Stomach smooth muscle (tissue), 2 donors: ENCODE data around the gene POLD1.

Experiments
- H3K27ac ChIP-seq: one replicate; pipeline ENCODE4 v1.7.0; 2013; ENCODE audit warnings: mild to moderate bottlenecking, low read length, inconsistent platforms
- H3K27me3 ChIP-seq, 2 donors: one replicate each; pipeline ENCODE4 v1.7.0; 2013; ENCODE audit warnings: low read length in 2 of 2; ENCODE audit not compliant: insufficient read depth in 2 of 2, control insufficient read depth in 1 of 2
- H3K36me3 ChIP-seq, 2 donors: one replicate each; pipeline ENCODE4 v1.7.0; 2013; ENCODE audit warnings: low read length in 2 of 2; ENCODE audit not compliant: control insufficient read depth in 2 of 2, insufficient read depth in 2 of 2
- H3K4me1 ChIP-seq: one replicate; pipeline ENCODE4 v1.7.0; 2013; ENCODE audit warnings: low read length; ENCODE audit not compliant: control insufficient read depth, insufficient read depth
- H3K4me3 ChIP-seq, 2 donors: one replicate each; pipeline ENCODE4 v1.7.0; 2013; ENCODE audit warnings: low read length in 2 of 2
- H3K9ac ChIP-seq, 2 donors: one replicate each; pipeline ENCODE4 v1.7.0; 2013; ENCODE audit warnings: low read length in 2 of 2, mild to moderate bottlenecking in 1 of 2
- H3K9me3 ChIP-seq, 2 donors: one replicate each; pipeline ENCODE4 v1.7.0; 2013; ENCODE audit warnings: low read length in 2 of 2; ENCODE audit not compliant: control insufficient read depth in 2 of 2
- donor health status: healthy.
- donor health status: Pancreatic carcinoma.

POLD1 gene

DNA sequence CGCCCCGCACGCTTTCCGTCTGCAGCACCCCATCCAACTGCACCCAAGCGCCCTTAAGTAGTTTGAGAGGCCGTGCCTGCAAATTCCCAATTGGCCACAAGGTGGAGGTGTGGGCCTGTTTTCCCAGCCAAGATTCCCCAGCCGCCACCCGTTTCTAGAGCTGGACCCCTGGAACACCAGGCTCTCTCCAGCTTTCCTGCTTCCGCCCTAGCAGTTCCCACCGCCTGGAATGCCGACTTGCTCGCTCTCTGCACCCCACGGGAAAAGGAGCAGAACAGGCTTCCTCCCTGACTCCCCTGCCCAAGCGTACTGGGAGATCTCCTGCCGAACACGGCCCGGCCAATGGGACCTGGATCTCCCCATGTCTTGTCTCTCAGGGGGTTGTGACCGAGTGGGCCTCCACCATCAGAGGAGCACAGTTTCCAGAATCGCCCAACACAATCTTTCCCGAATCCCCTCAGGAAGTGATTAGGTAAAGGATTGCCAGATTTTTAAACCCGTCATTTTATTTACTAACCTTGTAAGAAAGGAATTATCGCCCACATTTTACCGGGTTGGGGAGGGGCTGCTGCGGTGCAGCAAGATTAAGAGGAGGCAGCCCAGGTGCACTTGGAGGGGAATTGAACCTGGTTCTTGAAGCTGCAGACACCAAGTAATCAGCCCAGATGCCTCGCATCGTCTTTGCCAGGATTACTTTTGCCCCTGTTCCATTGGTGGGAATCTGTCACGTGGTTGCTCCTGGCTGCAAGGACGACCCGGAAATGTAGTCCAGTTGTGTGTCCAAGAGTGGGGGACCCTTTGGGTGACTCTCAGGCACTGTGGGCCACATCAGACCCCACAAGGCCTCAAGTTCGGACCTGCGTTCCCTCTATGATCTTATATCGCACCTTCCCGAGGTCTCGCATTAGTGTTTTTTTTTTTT, 15.2 kb upstream of the POLD1 start:
- peak overlapping the region; percentile 82 to 94 for H3K4me3 ChIP-seq
- H3K27me3 ChIP-seq, result no peaks in the 10 kb centered on the region
- H3K27ac ChIP-seq, result peak overlapping the region; percentile 55
- H3K4me1 ChIP-seq, result peaks cover 2% of the 10 kb centered on the region
- H3K36me3 ChIP-seq, result no peaks in the 10 kb centered on the region
- peak overlapping the region; percentile 72 to 73 for H3K9ac ChIP-seq
- H3K9me3 ChIP-seq, result no peaks in the 10 kb centered on the region

DNA sequence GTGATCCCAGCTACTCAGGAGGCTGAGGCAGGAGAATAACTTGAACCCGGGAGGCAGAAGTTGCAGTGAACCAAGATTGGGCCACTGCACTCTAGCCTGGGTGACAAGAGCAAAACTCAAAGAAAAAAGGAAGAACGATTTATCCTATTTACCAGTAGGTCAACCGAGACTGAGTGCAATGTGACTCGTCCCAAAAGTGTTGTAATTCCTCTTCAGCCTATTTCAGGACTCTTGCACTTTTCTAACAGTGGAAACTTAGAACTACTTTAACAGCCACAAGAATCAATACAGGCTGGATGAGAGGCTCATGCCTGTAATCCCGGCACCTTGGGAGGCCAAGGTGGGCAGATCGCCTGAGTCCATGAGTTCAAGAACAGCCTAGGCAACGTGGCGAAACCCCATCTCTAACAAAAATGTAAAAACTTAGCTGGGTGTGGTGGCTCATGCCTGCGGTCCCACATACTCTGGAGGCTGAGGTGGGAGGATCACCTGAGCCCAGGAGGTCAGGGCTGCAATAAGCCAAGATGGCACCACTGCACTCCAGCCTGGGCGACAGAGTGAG, 12.2 kb upstream of the POLD1 start:
- Histone ChIP-seq H3K36me3 (no peaks in the 10 kb centered on the region), H3K9me3 (no peaks in the 10 kb centered on the region), H3K27ac (no peak overlapping the region), H3K27me3 (no peaks in the 10 kb centered on the region), H3K4me3 (no peak overlapping the region), H3K9ac (no peak overlapping the region), H3K4me1 (peaks cover 4% of the 10 kb centered on the region)

DNA sequence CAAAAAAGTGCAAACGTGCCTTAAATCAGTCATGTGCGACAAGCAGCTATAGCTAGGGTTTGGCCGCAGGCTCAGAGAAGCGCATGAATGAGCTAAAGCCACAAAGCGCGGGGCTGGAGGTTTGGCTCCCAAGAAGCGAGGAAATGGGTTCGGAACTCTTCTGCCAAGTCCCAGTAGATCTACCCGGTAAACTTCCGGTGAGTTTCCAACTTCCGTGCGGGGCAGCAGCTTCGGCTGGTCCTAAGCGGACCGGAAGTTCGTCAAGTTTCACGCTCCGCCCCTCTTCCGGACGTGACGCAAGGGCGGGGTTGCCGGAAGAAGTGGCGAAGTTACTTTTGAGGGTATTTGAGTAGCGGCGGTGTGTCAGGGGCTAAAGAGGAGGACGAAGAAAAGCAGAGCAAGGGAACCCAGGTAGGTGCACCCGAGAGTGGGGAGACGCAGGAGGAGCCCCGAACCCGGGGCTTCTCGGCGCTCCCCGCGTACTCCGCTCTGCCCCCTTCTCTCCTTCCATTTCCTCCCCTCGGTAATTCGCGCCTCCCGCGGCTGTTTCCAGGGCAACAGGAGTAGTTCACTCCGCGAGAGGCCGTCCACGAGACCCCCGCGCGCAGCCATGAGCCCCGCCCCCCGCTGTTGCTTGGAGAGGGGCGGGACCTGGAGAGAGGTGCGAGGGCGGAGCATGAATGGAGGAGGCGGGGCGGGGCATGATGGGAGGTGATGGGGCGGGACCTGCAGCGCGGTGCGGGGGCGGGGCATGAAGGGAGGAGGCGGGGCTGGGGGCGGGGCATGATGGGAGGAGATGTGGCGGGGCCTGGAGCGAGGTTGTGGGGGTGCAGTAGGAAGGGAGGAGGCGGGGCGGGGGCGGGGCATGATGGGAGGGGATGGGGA, 7.7 kb upstream of the POLD1 start, which contains the start of gene NR1H2:
Gene NR1H2, plus strand, starts transcription at position 292 of the 885 bp plus-strand sequence. CDS start 1,149 bp downstream, outside the sequence.
- Histone ChIP-seq H3K27me3 (no peaks in the 10 kb centered on the region), H3K4me3 (peak within 1 kb of the TSS; percentile 91 to 96), H3K36me3 (peaks cover 18 to 33% of the 10 kb centered on the region in 2 donors), H3K9me3 (no peaks in the 10 kb centered on the region), H3K4me1 (peaks cover 5% of the 10 kb centered on the region), H3K9ac (peak within 1 kb of the TSS; percentile 99 to 100), H3K27ac (peak within 1 kb of the TSS; percentile 99)

DNA sequence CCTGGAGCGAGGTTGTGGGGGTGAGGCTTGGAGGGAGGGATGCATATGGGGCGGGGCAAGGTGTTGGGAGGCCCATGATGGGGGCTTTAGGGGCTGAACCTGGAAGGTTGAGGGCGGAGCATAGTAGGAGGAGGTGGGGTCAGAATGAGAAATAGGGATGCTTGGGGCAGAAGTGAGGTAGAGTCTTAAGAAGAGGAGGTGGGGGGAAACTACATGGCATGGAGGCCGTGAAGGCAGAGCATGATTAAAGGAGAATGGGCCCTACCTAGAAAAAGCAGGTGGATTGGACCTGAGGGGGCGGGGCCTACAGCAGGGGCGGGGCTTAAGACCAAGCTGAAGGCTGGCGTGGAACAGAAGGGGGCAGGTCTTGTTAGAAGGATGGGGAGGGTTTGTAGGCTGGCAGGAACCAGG, 7.1 kb upstream of the POLD1 start:
- Histone ChIP-seq H3K27me3 (no peaks in the 10 kb centered on the region), H3K4me1 (peaks cover 5% of the 10 kb centered on the region), H3K4me3 (peak overlapping the region in 1 of 2 donors; percentile 49), H3K36me3 (peaks cover 19 to 38% of the 10 kb centered on the region in 2 donors), H3K27ac (no peak overlapping the region), H3K9me3 (no peaks in the 10 kb centered on the region), H3K9ac (no peak overlapping the region)

DNA sequence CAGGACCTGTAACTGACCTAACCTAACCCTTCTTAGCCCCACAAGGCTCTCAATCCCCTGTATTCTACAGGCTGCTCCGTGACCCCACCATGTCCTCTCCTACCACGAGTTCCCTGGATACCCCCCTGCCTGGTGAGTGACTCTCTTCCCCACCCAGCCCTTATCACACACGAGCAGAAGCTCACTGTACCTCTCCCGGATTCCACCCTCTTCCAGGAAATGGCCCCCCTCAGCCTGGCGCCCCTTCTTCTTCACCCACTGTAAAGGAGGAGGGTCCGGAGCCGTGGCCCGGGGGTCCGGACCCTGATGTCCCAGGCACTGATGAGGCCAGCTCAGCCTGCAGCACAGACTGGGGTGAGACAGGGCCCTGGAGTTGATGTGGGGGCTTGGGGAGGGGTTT, 6.6 kb upstream of the POLD1 start:
- H3K4me3 ChIP-seq, result no peak overlapping the region

DNA sequence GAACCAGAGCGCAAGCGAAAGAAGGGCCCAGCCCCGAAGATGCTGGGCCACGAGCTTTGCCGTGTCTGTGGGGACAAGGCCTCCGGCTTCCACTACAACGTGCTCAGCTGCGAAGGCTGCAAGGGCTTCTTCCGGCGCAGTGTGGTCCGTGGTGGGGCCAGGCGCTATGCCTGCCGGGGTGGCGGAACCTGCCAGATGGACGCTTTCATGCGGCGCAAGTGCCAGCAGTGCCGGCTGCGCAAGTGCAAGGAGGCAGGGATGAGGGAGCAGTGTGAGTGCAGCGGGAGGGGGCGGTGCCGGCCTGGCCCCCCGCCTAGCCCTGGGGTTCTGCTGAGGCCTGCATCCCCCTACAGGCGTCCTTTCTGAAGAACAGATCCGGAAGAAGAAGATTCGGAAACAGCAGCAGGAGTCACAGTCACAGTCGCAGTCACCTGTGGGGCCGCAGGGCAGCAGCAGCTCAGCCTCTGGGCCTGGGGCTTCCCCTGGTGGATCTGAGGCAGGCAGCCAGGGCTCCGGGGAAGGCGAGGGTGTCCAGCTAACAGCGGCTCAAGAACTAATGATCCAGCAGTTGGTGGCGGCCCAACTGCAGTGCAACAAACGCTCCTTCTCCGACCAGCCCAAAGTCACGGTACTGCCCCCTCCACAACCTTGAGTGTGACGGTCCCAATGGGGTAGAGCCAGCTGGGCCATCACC, 5.8 kb upstream of the POLD1 start:
- H3K27me3 ChIP-seq, result no peaks in the 10 kb centered on the region
- H3K9ac ChIP-seq, result no peak overlapping the region
- H3K27ac ChIP-seq, result no peak overlapping the region
- peaks cover 5% of the 10 kb centered on the region for H3K4me1 ChIP-seq
- H3K4me3 ChIP-seq, result no peak overlapping the region
- H3K36me3 ChIP-seq, result peaks cover 19 to 41% of the 10 kb centered on the region in 2 donors
- H3K9me3 ChIP-seq, result no peaks in the 10 kb centered on the region

More for the DNA sequence above, 6.6 kb upstream of the POLD1 start:
- Histone ChIP-seq H3K27ac (no peak overlapping the region), H3K9ac (no peak overlapping the region), H3K4me1 (peaks cover 5% of the 10 kb centered on the region), H3K36me3 (peaks cover 19 to 41% of the 10 kb centered on the region in 2 donors), H3K9me3 (no peaks in the 10 kb centered on the region), H3K27me3 (no peaks in the 10 kb centered on the region)

DNA sequence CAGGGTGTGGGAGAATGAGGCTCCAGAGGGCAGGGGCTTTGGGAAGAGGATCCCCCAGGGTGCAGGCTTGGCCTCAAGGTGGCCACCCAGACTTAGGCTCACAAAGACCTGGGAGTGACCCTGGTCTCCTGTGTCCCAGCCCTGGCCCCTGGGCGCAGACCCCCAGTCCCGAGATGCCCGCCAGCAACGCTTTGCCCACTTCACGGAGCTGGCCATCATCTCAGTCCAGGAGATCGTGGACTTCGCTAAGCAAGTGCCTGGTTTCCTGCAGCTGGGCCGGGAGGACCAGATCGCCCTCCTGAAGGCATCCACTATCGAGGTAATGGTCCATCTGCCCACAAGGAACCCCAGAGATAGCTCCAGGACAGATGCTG, 5.3 kb upstream of the POLD1 start:
- H3K9ac ChIP-seq, result no peak overlapping the region
- H3K36me3 ChIP-seq, result peaks cover 19 to 41% of the 10 kb centered on the region in 2 donors
- peaks cover 9% of the 10 kb centered on the region for H3K4me1 ChIP-seq
- H3K4me3 ChIP-seq, result no peak overlapping the region
- H3K27ac ChIP-seq, result no peak overlapping the region
- H3K9me3 ChIP-seq, result no peaks in the 10 kb centered on the region
- H3K27me3 ChIP-seq, result no peaks in the 10 kb centered on the region

DNA sequence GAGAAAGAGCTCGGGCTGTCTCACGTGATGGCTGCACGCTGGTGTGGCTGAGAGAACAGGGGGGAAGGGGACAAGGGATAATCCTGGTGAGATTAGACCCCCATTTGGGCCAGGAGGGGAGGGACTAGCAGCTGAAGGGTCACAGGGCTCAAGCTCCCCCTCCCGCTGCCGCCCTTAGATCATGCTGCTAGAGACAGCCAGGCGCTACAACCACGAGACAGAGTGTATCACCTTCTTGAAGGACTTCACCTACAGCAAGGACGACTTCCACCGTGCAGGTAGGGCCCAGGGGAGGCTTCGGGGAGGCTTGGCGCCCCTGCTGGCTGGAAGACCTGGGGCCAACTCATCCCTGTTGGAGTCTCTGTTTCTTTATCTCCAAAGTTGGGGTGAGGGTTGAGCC, 4.5 kb upstream of the POLD1 start:
- Histone ChIP-seq H3K4me1 (peaks cover 17% of the 10 kb centered on the region), H3K4me3 (no peak overlapping the region), H3K27ac (no peak overlapping the region), H3K9ac (no peak overlapping the region), H3K9me3 (no peaks in the 10 kb centered on the region), H3K36me3 (peaks cover 19 to 41% of the 10 kb centered on the region in 2 donors), H3K27me3 (no peaks in the 10 kb centered on the region)

DNA sequence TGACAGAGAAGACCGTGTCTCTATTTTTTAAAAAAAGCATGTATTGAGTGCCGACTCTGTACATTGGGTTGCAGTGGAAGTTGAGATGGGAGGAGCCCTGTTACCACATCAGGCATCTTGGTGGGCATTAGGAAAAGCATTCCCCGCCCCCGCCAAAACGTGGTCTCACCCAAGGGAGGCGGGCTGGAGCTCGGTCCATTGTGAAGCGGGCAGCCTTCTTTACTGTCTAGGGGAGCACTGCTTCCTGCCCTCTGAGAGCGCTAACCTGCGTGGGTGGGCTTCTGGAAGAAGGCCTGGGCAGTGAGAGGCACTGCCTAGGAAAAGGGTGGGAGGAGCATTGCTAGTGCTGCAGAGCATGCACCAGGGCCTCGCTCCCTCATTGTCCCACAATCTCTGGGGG, 4.0 kb upstream of the POLD1 start:
- Histone ChIP-seq H3K27ac (no peak overlapping the region), H3K4me1 (peaks cover 22% of the 10 kb centered on the region), H3K27me3 (no peaks in the 10 kb centered on the region), H3K36me3 (peaks cover 19 to 41% of the 10 kb centered on the region in 2 donors), H3K4me3 (no peak overlapping the region), H3K9ac (no peak overlapping the region), H3K9me3 (no peaks in the 10 kb centered on the region)

DNA sequence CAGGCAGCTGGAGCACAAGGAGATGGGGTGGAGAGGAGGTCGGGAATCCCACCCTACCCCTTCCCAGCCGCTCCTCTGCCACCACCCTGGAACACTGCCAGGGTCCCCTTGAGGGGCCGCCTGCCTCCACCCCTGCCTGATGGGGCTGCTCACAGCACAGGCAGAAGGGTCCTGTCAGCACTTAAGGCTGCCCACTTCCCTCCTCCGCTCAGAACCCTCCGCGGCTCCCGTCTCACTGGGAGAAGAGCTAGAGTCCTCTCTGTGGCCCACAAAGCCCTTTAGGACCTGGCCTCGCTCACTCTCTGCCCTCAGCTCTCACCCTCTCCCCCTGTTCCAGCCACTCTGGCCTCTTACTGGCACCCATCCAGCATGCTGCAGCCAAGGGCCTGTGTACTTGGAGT, 3.4 kb upstream of the POLD1 start:
- H3K36me3 ChIP-seq, result peaks cover 19 to 41% of the 10 kb centered on the region in 2 donors
- no peaks in the 10 kb centered on the region for H3K27me3 ChIP-seq
- H3K4me3 ChIP-seq, result no peak overlapping the region
- no peak overlapping the region for H3K27ac ChIP-seq
- peaks cover 24% of the 10 kb centered on the region for H3K4me1 ChIP-seq
- H3K9me3 ChIP-seq, result no peaks in the 10 kb centered on the region
- H3K9ac ChIP-seq, result no peak overlapping the region
